Measurements from ENCODE around the gene ZNF80. TPM values are rescaled to one million over a fixed set of nuclear protein-coding genes. Genes with fewer than 3 reads are reported as not detected.

ZNF80 gene
- total RNA-seq, 1 experiment from 2014 or later = 0.11 TPM

DNA sequence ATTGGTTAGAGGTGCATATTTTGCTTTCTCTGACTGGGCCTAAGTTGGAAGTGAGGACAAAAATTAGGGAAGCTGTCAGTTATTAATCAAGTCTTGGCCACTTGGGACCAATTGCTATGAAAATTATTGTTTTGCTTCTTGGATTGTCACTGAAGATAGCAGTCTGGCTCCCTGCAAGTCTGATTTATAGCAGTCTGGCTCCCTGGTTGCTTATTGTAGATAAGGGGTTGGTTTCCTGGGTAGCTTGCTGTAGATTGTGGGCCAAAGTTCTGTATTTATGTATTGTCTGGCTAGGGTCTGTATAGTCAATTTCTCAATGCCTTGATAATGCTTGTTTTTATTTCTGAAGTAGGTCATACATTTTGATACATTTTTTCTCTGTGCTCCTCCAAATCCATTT is 45.2 kb downstream of the ZNF80 start:
- in situ Hi-C loops (cut with HindIII; ENCODE audit: low pct_unique_long_range_greater_than_20kb, low sequenced_read_pairs) = no loop called here
- no peak for DNase-seq (ENCODE audit: low read depth, low spot score)

DNA sequence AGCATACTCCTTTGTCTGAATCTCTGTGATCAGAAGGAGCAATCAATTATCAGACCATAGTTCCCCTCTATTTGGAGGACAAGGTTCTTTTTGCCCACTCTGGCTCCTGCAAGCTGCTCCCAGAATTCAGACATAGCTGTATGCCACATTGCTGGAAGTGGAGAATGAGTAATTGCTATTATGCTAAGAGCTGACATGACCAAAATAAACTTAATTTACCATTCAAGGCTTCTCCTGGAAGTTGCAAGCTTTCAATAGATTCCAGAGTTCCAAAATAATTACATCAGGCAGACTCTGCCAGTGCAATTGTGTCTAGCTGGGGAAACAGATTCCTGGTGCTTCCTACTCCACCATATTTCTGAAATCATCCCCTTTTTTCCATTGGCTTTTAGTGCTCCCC is 50.9 kb downstream of the ZNF80 start:
- in situ Hi-C loops (cut with HindIII; ENCODE audit: low pct_unique_long_range_greater_than_20kb, low sequenced_read_pairs) = no loop called here
- DNase-seq (ENCODE audit: low read depth, low spot score) = no peak

Other genes with a start within 250 kb of the ZNF80 start
- 0.32 and 0.61 TPM in 2 replicates for gene CCDC191, start 181.1 kb downstream of the ZNF80 start, total RNA-seq (2014; rRNA removed; shearing (Covaris generic))
- gene QTRT2, start 180.8 kb downstream of the ZNF80 start, total RNA-seq (2014; rRNA removed; shearing (Covaris generic)) = 33.1 and 33.2 TPM in 2 replicates
- gene DRD3, start 58.5 kb downstream of the ZNF80 start, total RNA-seq (2014; rRNA removed; shearing (Covaris generic)) = not detected in 2 replicates
- gene TIGIT, start 56.5 kb upstream of the ZNF80 start, total RNA-seq (2014; rRNA removed; shearing (Covaris generic)) = not detected in 2 replicates